H1 (cell line): Measurements from ENCODE around the gene ATP2B3. TPM values are rescaled to one million over a fixed set of nuclear protein-coding genes. Genes with fewer than 3 reads are reported as not detected.

Experiments
- CTCF ChIA-PET: fragments of 300-600 bp; sonication (Branson Sonifier 250); formaldehyde crosslinking; loops from one replicate; lab custom pipeline; 2021; ENCODE audit not compliant: partially characterized antibody; lab: Charles Lee
- POLR2A ChIA-PET: fragments of 300-600 bp; sonication (Branson Sonifier 250); formaldehyde crosslinking; loops from one replicate; lab custom pipeline; 2021; ENCODE audit warnings: inconsistent platforms; ENCODE audit not compliant: partially characterized antibody; lab: Charles Lee
- DNase-seq, 2 experiments: peaks; one replicate each; pipeline versions ENCODE4 v3.0.0 to v3.0.0-alpha.2; 2010 to 2022; ENCODE audit warnings: low spot score in 2 of 2, low read depth in 1 of 2, mixed read lengths in 1 of 2
- FAIRE-seq: peaks from 2 replicates; lab custom pipeline; 2011; peaks lifted over from hg19 to GRCh38; lab: Jason Lieb, UNC
- H2AFZ ChIP-seq: 2 replicates; pipeline ENCODE4 v1.8.1; 2012; ENCODE audit warnings: low read length, inconsistent platforms
- H2AK5ac ChIP-seq: 2 replicates; pipeline ENCODE4 v1.6.1; 2013; ENCODE audit warnings: low read depth, low read length
- H2BK120ac ChIP-seq: replicated peaks from 2 replicates; pipeline ENCODE3; 2013; ENCODE audit warnings: low read depth, low read length, inconsistent platforms
- H2BK12ac ChIP-seq: 2 replicates; pipeline ENCODE4 v1.6.1; 2013; ENCODE audit warnings: low read depth, low read length
- H2BK15ac ChIP-seq: 2 replicates; pipeline ENCODE4 v1.6.1; 2013; ENCODE audit warnings: low read length
- H2BK20ac ChIP-seq: 2 replicates; pipeline ENCODE4 v1.6.1; 2013; ENCODE audit warnings: low read length
- H2BK5ac ChIP-seq: 2 replicates; pipeline ENCODE4 v1.6.1; 2013; ENCODE audit warnings: low read depth, low read length
- H3K14ac ChIP-seq: 2 replicates; pipeline ENCODE4 v1.6.1; 2013; ENCODE audit warnings: inconsistent platforms; ENCODE audit not compliant: insufficient read length
- H3K18ac ChIP-seq: 2 replicates; pipeline ENCODE4 v1.6.1; 2013; ENCODE audit warnings: low read length; ENCODE audit errors: extremely low read depth
- H3K23ac ChIP-seq: 2 replicates; pipeline ENCODE4 v1.6.1; 2013; ENCODE audit warnings: inconsistent platforms; ENCODE audit not compliant: insufficient read length
- H3K23me2 ChIP-seq: 2 replicates; pipeline ENCODE4 v1.6.1; 2013; ENCODE audit warnings: low read depth, low read length
- H3K27ac ChIP-seq: 2 replicates; pipeline ENCODE4 v1.6.1; 2011; ENCODE audit warnings: low read depth, low read length, inconsistent platforms
- H3K27me3 ChIP-seq, 4 experiments: replicated peaks in 1 of 4; 1 replicate in 1 of 4; 2 replicates in 3 of 4; pipeline versions ENCODE4 v1.6.1 to v1.8.1; 2011 to 2013; ENCODE audit warnings: low read length in 3 of 4, mild to moderate bottlenecking in 3 of 4, inconsistent platforms in 2 of 4, mixed read lengths in 2 of 4, moderate library complexity in 1 of 4; ENCODE audit not compliant: control insufficient read depth in 3 of 4, insufficient read depth in 3 of 4; ENCODE audit errors: extremely low read depth in 1 of 4
- H3K36me3 ChIP-seq, 4 experiments: 2 replicates each; pipeline versions ENCODE4 v1.6.1 to v1.8.1; 2011 to 2013; ENCODE audit warnings: mild to moderate bottlenecking in 4 of 4, low read length in 3 of 4, moderate library complexity in 2 of 4, control low read depth in 1 of 4, inconsistent platforms in 1 of 4; ENCODE audit not compliant: insufficient read depth in 4 of 4, control insufficient read depth in 2 of 4
- H3K4ac ChIP-seq: replicated peaks from 2 replicates; pipeline ENCODE3; 2013; ENCODE audit warnings: low read length, low read depth, mixed read lengths, inconsistent platforms; ENCODE audit not compliant: insufficient read length
- H3K4me1 ChIP-seq, 4 experiments: replicated peaks in 1 of 4; 1 replicate in 1 of 4; 2 replicates in 3 of 4; pipeline versions ENCODE4 v1.6.1 to v1.8.1; 2011 to 2013; ENCODE audit warnings: low read length in 3 of 4, inconsistent platforms in 2 of 4, mixed read lengths in 1 of 4; ENCODE audit not compliant: insufficient read depth in 4 of 4, control insufficient read depth in 3 of 4
- H3K4me2 ChIP-seq, 2 experiments: 2 replicates each; pipeline versions ENCODE4 v1.6.1 to v1.8.1; 2011 to 2013; ENCODE audit warnings: low read depth in 2 of 2, low read length in 2 of 2, control low read depth in 1 of 2, inconsistent platforms in 1 of 2, mild to moderate bottlenecking in 1 of 2; ENCODE audit not compliant: insufficient read depth in 1 of 2
- H3K4me3 ChIP-seq, 4 experiments: fragments of 200-600, 300-600 bp in 1 of 4; sonication (generic), shearing (Covaris generic), sonication (Bioruptor Twin) in 1 of 4; 2 replicates each; pipeline versions ENCODE4 v1.5.1 to v1.8.1; 2011 to 2016; ENCODE audit warnings: low read length in 4 of 4, low read depth in 3 of 4, control low read depth in 2 of 4, inconsistent platforms in 2 of 4, mild to moderate bottlenecking in 2 of 4, mixed read lengths in 1 of 4, moderate library complexity in 1 of 4; ENCODE audit not compliant: insufficient read depth in 2 of 4; ENCODE audit errors: extremely low read depth in 1 of 4
- H3K56ac ChIP-seq: replicated peaks from 2 replicates; pipeline ENCODE3; 2013; ENCODE audit warnings: low read depth, mild to moderate bottlenecking, mixed read lengths, low read length, inconsistent platforms; ENCODE audit not compliant: insufficient read length
- H3K79me1 ChIP-seq: 2 replicates; pipeline ENCODE4 v1.6.1; 2013; ENCODE audit warnings: low read depth, low read length, control low read depth
- H3K79me2 ChIP-seq, 2 experiments: 2 replicates each; pipeline versions ENCODE4 v1.6.1 to v1.8.1; 2012 to 2013; ENCODE audit warnings: low read length in 2 of 2, mild to moderate bottlenecking in 2 of 2, inconsistent platforms in 1 of 2; ENCODE audit not compliant: insufficient read depth in 2 of 2, control insufficient read depth in 1 of 2
- H3K9ac ChIP-seq, 4 experiments: replicated peaks in 1 of 4; 1 replicate in 1 of 4; 2 replicates in 3 of 4; pipeline versions ENCODE4 v1.6.1 to v1.8.1; 2011 to 2013; ENCODE audit warnings: low read depth in 3 of 4, low read length in 3 of 4, control low read depth in 2 of 4, mild to moderate bottlenecking in 2 of 4, moderate library complexity in 2 of 4, inconsistent platforms in 1 of 4; ENCODE audit errors: extremely low read depth in 1 of 4
- H3K9me3 ChIP-seq, 2 experiments: 2 replicates each; pipeline versions ENCODE4 v1.6.1 to v1.8.1; 2012 to 2013; ENCODE audit warnings: mild to moderate bottlenecking in 2 of 2, moderate library complexity in 2 of 2, control low read depth in 1 of 2, inconsistent platforms in 1 of 2, low read depth in 1 of 2, low read length in 1 of 2, mixed read lengths in 1 of 2; ENCODE audit not compliant: insufficient read depth in 2 of 2
- H4K20me1 ChIP-seq, 2 experiments: replicated peaks in 1 of 2; 2 replicates each; pipeline versions ENCODE3 to v1.8.1; 2011 to 2013; ENCODE audit warnings: inconsistent platforms in 2 of 2, low read length in 2 of 2, mild to moderate bottlenecking in 1 of 2; ENCODE audit not compliant: insufficient read depth in 2 of 2, control insufficient read depth in 1 of 2
- H4K5ac ChIP-seq: 2 replicates; pipeline ENCODE4 v1.6.1; 2013; ENCODE audit warnings: low read length, low read depth, mixed read lengths, inconsistent platforms; ENCODE audit not compliant: insufficient read length
- H4K8ac ChIP-seq: 2 replicates; pipeline ENCODE4 v1.8.0; 2013; ENCODE audit warnings: mild to moderate bottlenecking, moderate library complexity, low read length, inconsistent platforms; ENCODE audit not compliant: insufficient read depth; ENCODE audit errors: extremely low read depth
- H4K91ac ChIP-seq: replicated peaks from 2 replicates; pipeline ENCODE3; 2013; ENCODE audit warnings: low read length, mixed read lengths, inconsistent platforms; ENCODE audit not compliant: insufficient read length
- BACH1 ChIP-seq: IDR thresholded peaks from 2 replicates; pipeline ENCODE4 v1.6.1; 2012; ENCODE audit warnings: low read length, improper control_type of control experiment
- CBX8 ChIP-seq: fragments of 300-800, 300-1000 bp; sonication (generic); IDR thresholded peaks from 2 replicates; pipeline ENCODE4 v1.7.1; 2016; ENCODE audit warnings: low read depth, low read length, borderline replicate concordance
- CHD1 ChIP-seq: IDR thresholded peaks from 2 replicates; pipeline ENCODE4 v1.6.1; 2012; ENCODE audit warnings: low read depth, low read length, improper control_type of control experiment
- EZH2 ChIP-seq: fragments of 200-600 bp; sonication (generic); IDR thresholded peaks from 2 replicates; pipeline ENCODE4 v1.7.1; 2012; ENCODE audit warnings: low read depth, mild to moderate bottlenecking, moderate library complexity, low read length, inconsistent platforms; ENCODE audit not compliant: severe bottlenecking
- FOSL1 ChIP-seq: IDR thresholded peaks from 2 replicates; pipeline ENCODE4 v1.6.1; 2011; ENCODE audit warnings: mild to moderate bottlenecking, low read depth, low read length, moderate library complexity; ENCODE audit not compliant: insufficient read depth
- MAFK ChIP-seq: IDR thresholded peaks from 2 replicates; pipeline ENCODE4 v1.6.1; 2012; ENCODE audit warnings: low read depth, mild to moderate bottlenecking, improper control_type of control experiment, low read length
- NANOG ChIP-seq: IDR thresholded peaks from 2 replicates; pipeline ENCODE4 v1.6.1; 2011; ENCODE audit warnings: low read length, low read depth, mild to moderate bottlenecking, inconsistent platforms; ENCODE audit not compliant: insufficient read depth, poor library complexity, severe bottlenecking
- SP4 ChIP-seq: IDR thresholded peaks from 2 replicates; pipeline ENCODE4 v1.6.1; 2012; ENCODE audit warnings: low read length, inconsistent platforms
- SRF ChIP-seq: IDR thresholded peaks from 2 replicates; pipeline ENCODE4 v1.6.1; 2011; ENCODE audit warnings: mild to moderate bottlenecking, low read depth, low read length, moderate library complexity
- SUZ12 ChIP-seq: fragments of 200-600 bp; sonication (generic); IDR thresholded peaks from 2 replicates; pipeline ENCODE4 v1.6.1; 2012; ENCODE audit warnings: mild to moderate bottlenecking, inconsistent platforms, low read length, moderate library complexity, mixed read lengths
- TBP ChIP-seq: IDR thresholded peaks from 2 replicates; pipeline ENCODE4 v1.6.1; 2011; ENCODE audit warnings: low read depth, low read length, improper control_type of control experiment
- TCF12 ChIP-seq: IDR thresholded peaks from 2 replicates; pipeline ENCODE4 v1.6.1; 2011; ENCODE audit warnings: low read depth, mild to moderate bottlenecking, low read length
- TEAD4 ChIP-seq: IDR thresholded peaks from 2 replicates; pipeline ENCODE4 v1.6.1; 2012; ENCODE audit warnings: low read depth, low read length, inconsistent platforms, mixed read lengths
- WGBS, 2 experiments: shearing (Covaris generic) in 1 of 2; methylation state at CpG; one replicate each; pipeline versions ENCODE4 v1.1.6 to v1.1.7; 2013 to 2015; ENCODE audit warnings: low lambda C conversion rate in 2 of 2, mixed read lengths in 2 of 2, inconsistent platforms in 1 of 2, low coverage in 1 of 2, missing lambda C conversion rate in 1 of 2; ENCODE audit not compliant: insufficient replicate concordance in 2 of 2, insufficient coverage in 1 of 2, insufficient read length in 1 of 2; ENCODE audit errors: extremely low coverage in 1 of 2, missing lambda C conversion rate in 1 of 2; 5-methylcytosine and 5-hydroxymethylcytosine counted together
- polyA plus RNA-seq, 7 experiments: library from polyadenylated mRNA; depleted of rRNA in 3 of 7; stranded (reverse) in 5 of 7; unstranded in 2 of 7; fragments of >200 nt in 5 of 7; fragments of 200-250 nt in 2 of 7; gene quantifications; 1 replicate in 5 of 7; 2 replicates in 1 of 7; 4 replicates in 1 of 7; pipeline versions ENCODE4 v1.2.1 to v1.2.3, GENCODE V29; 2011 to 2013; ENCODE audit warnings: missing spikeins in 2 of 7, mixed read lengths in 2 of 7
- total RNA-seq: library from RNA; stranded (reverse); fragmentation: NEBNext Ultra II Directional; extraction: Animal tissue kit (Norgen Biotek cat#: 25700); gene quantifications from 2 replicates; pipeline ENCODE4 v1.2.1, GENCODE V29; 2021
- TF ChIP-seq, protein P1 (sequence below): IDR thresholded peaks from 2 replicates; pipeline ENCODE4 v1.6.1; 2012; ENCODE audit warnings: inconsistent platforms

ATP2B3 gene
- total and polyA plus RNA-seq, 2 of the 8 experiments (the other 6 are each of a cell fraction or from before 2014, with no cell fraction given): 0.14 to 0.19 TPM

DNA sequence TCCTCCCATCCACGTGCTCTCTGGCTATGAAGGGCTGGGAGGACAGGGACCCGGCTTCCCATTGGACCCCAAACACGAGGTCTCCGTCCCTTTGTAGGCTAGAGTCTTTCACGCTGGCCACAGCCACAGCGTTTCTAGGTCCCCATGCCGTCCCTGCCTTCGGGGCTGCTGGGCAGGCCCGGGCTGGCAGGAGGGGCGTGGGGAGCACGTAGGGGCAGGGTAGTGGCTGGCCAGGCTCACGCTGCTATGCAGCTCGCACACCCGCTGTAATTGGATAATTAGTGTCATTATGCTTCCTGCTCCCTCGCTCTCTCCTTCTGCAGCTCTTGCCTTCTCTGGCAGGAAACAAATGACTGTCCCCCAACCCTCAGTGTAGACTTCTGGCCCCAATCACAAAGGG, 9.8 kb downstream of the ATP2B3 start:
- TF ChIP-seq EZH2: no peak
- no peak for TF ChIP-seq SP4
- TF ChIP-seq NANOG: no peak
- TF ChIP-seq TBP: no peak
- no peak for TF ChIP-seq TEAD4
- TF ChIP-seq, protein P1, sequence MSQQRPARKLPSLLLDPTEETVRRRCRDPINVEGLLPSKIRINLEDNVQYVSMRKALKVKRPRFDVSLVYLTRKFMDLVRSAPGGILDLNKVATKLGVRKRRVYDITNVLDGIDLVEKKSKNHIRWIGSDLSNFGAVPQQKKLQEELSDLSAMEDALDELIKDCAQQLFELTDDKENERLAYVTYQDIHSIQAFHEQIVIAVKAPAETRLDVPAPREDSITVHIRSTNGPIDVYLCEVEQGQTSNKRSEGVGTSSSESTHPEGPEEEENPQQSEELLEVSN: no peak
- no peak for TF ChIP-seq CBX8
- TF ChIP-seq SUZ12: no peak
- TF ChIP-seq SRF: no peak
- TF ChIP-seq CHD1: no peak
- TF ChIP-seq FOSL1: no peak
- no peak for TF ChIP-seq BACH1
- no peak for TF ChIP-seq MAFK
- no peak for TF ChIP-seq TCF12
- TF ChIP-seq, all 59 proteins: peak for 0
- Histone ChIP-seq H2BK12ac (no peak overlapping the region), H2BK120ac (no peak overlapping the region), H3K23ac (no peak overlapping the region), H3K36me3 (no peaks in the 10 kb centered on the region), H2BK15ac (no peak overlapping the region), H3K23me2 (no peaks in the 10 kb centered on the region), H3K4ac (no peak overlapping the region), H3K79me2 (no peaks in the 10 kb centered on the region), H3K56ac (no peak overlapping the region), H3K79me1 (no peaks in the 10 kb centered on the region), H4K5ac (no peak overlapping the region), H3K4me2 (no peak overlapping the region), H3K14ac (no peak overlapping the region), H3K27ac (no peak overlapping the region), H3K9ac (no peak overlapping the region), H3K9me3 (no peaks in the 10 kb centered on the region), H2AK5ac (no peak overlapping the region), H4K8ac (no peak overlapping the region), H2BK20ac (no peak overlapping the region), H3K27me3 (no peaks in the 10 kb centered on the region), H3K4me1 (peaks cover 0 to 4% (median 1%) of the 10 kb centered on the region in 4 experiments; a peak in 2 of 7 replicates), H2BK5ac (no peak overlapping the region), H3K18ac (no peak overlapping the region), H4K20me1 (no peaks in the 10 kb centered on the region), H3K4me3 (no peak overlapping the region), H2AFZ (no peak overlapping the region), H4K91ac (no peak overlapping the region)
- CTCF ChIA-PET: interaction anchor here (1.6 kb wide), 1 partner anchor 47 kb away, joined by 4 read pairs; no protein-coding TSS in a partner anchor
- WGBS, 2 experiments: no CpG with 5 or more reads among the region's 15 CpGs
- FAIRE-seq (no peak), DNase-seq (no peak)
- POLR2A ChIA-PET: interaction anchor here (2.0 kb wide), 1 partner anchor 10 kb away, joined by 5 read pairs; the partner anchor contains the start of gene ATP2B3
